GM21723 (cell line): Measurements from ENCODE around the gene DHX40.
"Not testable (repeated sequence)": the region's sequence is repeated elsewhere in the genome, so short reads cannot be mapped to it uniquely, and the experiment has no call there.

Source experiments
- ATAC-seq: cut with Tn5 transposase; IDR thresholded peaks from one replicate; pipeline ENCODE4 v1.9.1; 2021; ENCODE audit warnings: mild to moderate bottlenecking, moderate library complexity; ENCODE audit not compliant: unreplicated experiment

DHX40 gene

GRCh38 chr17:59565171-59565958 is at the start of gene DHX40:
Gene DHX40 (plus strand): TSS chr17:59565610. CDS start chr17:59565672, 62 bp downstream.
- ATAC-seq: peak; percentile 80

GRCh38 chr17:59516451-59516850 is 49.0 kb upstream of the DHX40 start:
- no peak for ATAC-seq

DNA sequence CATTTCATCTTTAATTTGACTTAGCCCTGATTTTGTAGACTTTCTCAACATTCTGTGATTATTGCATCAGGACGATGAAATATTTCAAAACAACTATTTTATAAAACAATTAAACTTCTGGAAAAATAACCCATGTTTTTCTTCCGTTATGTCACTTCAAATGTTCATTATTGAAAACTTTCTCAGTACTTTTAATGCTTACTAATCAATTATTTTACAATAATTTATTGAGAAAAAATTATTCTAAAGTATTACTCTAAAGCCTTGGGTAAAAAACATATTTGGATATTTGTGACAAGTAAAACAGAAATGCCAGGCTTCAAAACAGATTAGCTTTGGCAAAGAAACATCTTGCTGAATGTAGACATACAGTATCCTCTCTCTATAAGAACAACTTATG is 46.3 kb upstream of the DHX40 start:
- ATAC-seq: no peak

GRCh38 chr17:59520251-59520650 is 45.2 kb upstream of the DHX40 start:
- no peak for ATAC-seq

DNA sequence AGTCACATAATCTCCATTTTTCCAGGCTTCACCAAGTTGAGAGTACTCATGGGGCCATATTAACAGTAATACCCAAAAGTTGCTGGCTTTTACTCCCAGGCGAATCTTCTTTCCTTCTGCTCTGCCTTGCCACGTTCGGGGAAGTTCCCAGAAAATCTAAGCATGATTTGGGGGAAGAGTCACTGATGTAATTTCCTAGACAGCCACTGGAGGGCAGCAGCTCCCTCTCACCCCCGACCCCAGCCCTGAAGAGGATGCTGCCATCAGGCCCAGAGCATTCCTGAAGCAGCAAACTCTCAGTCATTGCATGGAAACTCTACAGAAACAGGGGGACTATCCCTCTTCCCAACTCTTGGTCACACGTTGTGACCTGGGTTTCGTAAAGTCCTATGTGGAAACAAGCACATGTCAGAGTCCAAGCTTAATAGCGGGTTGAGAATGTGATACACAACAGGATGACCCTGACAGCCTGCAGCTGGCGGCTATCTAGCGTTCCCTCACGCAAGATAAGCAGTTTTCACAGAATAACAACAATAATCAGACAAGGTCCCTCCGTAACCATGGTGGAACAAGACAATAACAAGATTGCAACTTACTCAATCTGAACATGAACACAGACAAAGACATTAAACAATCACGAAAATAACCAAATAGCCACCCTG is 43.8 kb upstream of the DHX40 start:
- no peak for ATAC-seq

DNA sequence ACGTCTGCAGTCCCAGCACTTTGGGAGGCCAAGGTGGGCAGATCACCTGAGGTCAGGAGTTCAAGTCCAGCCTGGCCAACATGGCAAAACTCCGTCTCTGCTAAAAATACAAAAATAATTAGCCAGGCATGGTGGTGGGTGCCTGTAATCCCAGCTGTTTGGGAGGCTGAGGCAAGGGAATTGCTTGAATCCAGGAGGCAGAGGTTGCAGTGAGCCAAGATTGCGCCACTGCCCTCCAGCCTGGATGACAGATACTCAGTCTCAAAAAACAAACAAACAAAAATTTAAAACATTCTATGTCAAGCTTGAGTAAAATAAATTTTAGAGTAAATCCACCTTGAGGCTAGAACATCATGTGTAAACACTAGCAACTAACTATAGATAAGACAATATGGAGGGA is 40.5 kb upstream of the DHX40 start:
- not testable (repeated sequence) for ATAC-seq

- no peak for ATAC-seq
Measured at GRCh38 chr17:59525668-59526067, 39.7 kb upstream of the DHX40 start.

GRCh38 chr17:59526451-59526850 is 39.0 kb upstream of the DHX40 start:
- no peak for ATAC-seq

- no peak for ATAC-seq
Measured at GRCh38 chr17:59527325-59527917, 38.0 kb upstream of the DHX40 start.

- no peak for ATAC-seq
Measured at GRCh38 chr17:59527931-59528330, 37.5 kb upstream of the DHX40 start.

DNA sequence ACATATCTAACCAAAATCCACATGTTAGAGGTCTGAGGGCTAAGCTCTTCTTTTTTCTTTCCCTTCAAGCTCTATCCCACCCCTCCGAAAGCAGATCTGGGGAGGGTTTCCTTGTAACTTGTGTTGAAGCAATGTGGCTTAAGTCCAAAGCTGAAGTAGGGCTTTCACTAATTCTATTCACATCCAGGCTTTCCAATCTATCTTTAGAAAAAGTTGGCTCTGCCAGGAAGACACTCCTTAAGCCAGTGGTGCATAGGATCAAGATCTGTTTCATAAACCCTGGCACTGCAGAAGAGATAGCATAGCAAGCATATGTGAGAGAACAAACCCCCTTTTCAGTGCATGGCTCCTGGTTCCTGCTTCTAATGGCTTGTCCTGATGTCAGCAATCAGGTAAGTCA is 34.9 kb upstream of the DHX40 start:
- ATAC-seq: no peak

GRCh38 chr17:59533694-59534093 is 31.7 kb upstream of the DHX40 start:
- no peak for ATAC-seq

GRCh38 chr17:59534583-59534982 is 30.8 kb upstream of the DHX40 start:
- ATAC-seq: no peak

- no peak for ATAC-seq
Measured at GRCh38 chr17:59538195-59538909, 27.1 kb upstream of the DHX40 start.

GRCh38 chr17:59542960-59543635 is 22.3 kb upstream of the DHX40 start:
- ATAC-seq: no peak

DNA sequence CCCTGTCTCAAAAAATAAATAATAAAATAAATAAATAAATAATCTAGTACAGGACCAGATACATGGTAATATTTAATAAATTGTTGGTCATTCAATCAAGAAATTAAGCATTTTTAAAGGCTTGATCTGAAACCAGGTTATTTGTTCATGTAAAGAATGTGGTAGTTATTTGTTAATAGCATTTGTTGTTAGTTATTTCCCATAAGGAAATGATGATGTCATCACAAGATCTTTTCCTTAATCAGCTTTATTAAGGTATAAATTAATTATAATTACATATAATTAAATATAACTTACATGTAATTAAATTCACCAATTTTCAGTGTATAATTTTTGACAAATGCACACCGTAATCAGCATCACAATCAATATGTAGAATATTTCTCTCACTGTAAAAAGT is 19.5 kb upstream of the DHX40 start:
- ATAC-seq: no peak

- ATAC-seq: no peak
Measured at GRCh38 chr17:59547131-59547915, 18.1 kb upstream of the DHX40 start.

DNA sequence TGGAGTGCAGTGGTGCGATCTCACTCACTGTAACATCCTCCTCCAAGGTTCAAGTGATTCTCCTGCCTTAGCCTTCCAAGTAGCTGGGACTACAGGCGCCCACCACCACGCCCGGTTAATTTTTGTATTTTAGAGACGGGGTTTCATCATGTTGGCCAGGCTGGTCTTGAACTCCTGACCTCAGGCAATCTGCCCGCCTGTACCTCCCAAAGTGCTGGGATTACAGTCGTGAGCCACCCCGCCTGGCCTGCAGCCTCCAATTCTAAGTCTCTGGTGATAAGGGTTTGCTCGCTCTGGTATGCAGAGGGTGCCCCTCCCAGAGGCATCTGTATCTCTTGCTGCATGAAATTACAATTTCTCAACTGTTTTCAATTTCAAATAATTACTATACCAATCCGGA is 16.4 kb upstream of the DHX40 start:
- ATAC-seq: not testable (repeated sequence)

- ATAC-seq: no peak
Measured at GRCh38 chr17:59550703-59551102, 14.7 kb upstream of the DHX40 start.

DNA sequence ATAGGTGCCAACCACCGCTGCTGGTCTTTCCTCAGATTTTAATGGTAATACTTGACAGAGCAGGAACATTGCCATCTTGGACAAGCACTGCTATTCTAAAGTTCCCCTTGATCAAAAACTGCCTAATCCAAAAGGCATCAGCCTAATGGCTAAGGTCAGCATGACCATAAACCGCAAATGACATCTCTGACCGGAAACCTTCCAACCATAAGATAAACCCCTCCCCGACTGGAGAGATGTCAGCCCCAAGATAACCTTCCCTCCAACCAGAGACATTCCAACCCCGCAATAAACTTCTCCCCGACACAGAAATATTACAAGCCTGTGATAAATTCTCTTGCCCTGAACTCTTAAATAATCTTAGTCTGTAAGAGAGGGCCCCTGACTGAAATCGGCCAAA is 7.4 kb upstream of the DHX40 start:
- ATAC-seq: no peak
